HFF-Myc (cell line): ENCODE measurements around the gene ADAMTSL1.

Experiments used
- DNase-seq: peaks from one replicate; pipeline ENCODE4 v3.0.0-alpha.2; 2011; ENCODE audit warnings: low read depth; ENCODE audit errors: extremely low read depth
- H3K4me3 ChIP-seq: replicated peaks from 2 replicates; pipeline ENCODE4 v1.5.1; 2011; ENCODE audit warnings: low read depth, mild to moderate bottlenecking, control low read depth, low read length
- CTCF ChIP-seq: IDR thresholded peaks from 2 replicates; pipeline ENCODE4 v1.5.1; 2012; ENCODE audit warnings: mild to moderate bottlenecking, low read depth, low read length, control low read depth; ENCODE audit errors: missing control alignments

Gene ADAMTSL1

GRCh38 chr9:18747595-18747994, 273.6 kb downstream of the ADAMTSL1 start:
- no peak overlapping the region for H3K4me3 ChIP-seq
- no peak for TF ChIP-seq CTCF
- no peak for DNase-seq

- TF ChIP-seq CTCF: no peak
- DNase-seq: no peak
- no peak overlapping the region for H3K4me3 ChIP-seq
Observed at GRCh38 chr9:18748251-18748701, 274.3 kb downstream of the ADAMTSL1 start.

GRCh38 chr9:18749711-18750110, 275.8 kb downstream of the ADAMTSL1 start:
- no peak for DNase-seq
- H3K4me3 ChIP-seq: no peak overlapping the region
- no peak for TF ChIP-seq CTCF

- no peak overlapping the region for H3K4me3 ChIP-seq
- no peak for DNase-seq
- TF ChIP-seq CTCF: no peak
Observed at GRCh38 chr9:18753904-18754303, 280.0 kb downstream of the ADAMTSL1 start.

- TF ChIP-seq CTCF: no peak
- no peak for DNase-seq
- no peak overlapping the region for H3K4me3 ChIP-seq
Observed at GRCh38 chr9:18754537-18754936, 280.6 kb downstream of the ADAMTSL1 start.

GRCh38 chr9:18755263-18755662, 281.3 kb downstream of the ADAMTSL1 start:
- DNase-seq: no peak
- no peak overlapping the region for H3K4me3 ChIP-seq
- no peak for TF ChIP-seq CTCF

- TF ChIP-seq CTCF: no peak
- H3K4me3 ChIP-seq: no peak overlapping the region
- no peak for DNase-seq
Observed at GRCh38 chr9:18756712-18757125, 282.8 kb downstream of the ADAMTSL1 start.
